Loucy (cell line): ENCODE data around the gene SLC10A3.

Experiments used
- H2AFZ ChIP-seq: fragments of 200-600 bp; sonication (generic); 2 replicates; pipeline ENCODE4 v1.6.0; 2016; ENCODE audit warnings: antibody characterized with exemption, mild to moderate bottlenecking, low read length, moderate library complexity
- H3F3A ChIP-seq: fragments of 200-600 bp; 2 replicates; pipeline ENCODE4 v1.6.0; 2016; ENCODE audit warnings: antibody characterized with exemption, low read depth, mild to moderate bottlenecking
- H3K27me3 ChIP-seq: fragments of 200-600 bp; sonication (generic); 2 replicates; pipeline ENCODE4 v1.6.1; 2014; ENCODE audit warnings: low read length, mild to moderate bottlenecking; ENCODE audit not compliant: insufficient read depth, poor library complexity, severe bottlenecking
- H3K36me3 ChIP-seq: fragments of 200-600 bp; sonication (generic); 2 replicates; pipeline ENCODE4 v1.6.1; 2016; ENCODE audit warnings: low read length; ENCODE audit not compliant: insufficient read depth
- H3K4me1 ChIP-seq: fragments of 200-600 bp; sonication (generic); 2 replicates; pipeline ENCODE4 v1.5.1; 2014; ENCODE audit warnings: low read length, mild to moderate bottlenecking; ENCODE audit not compliant: insufficient read depth, poor library complexity, severe bottlenecking
- H3K4me2 ChIP-seq: fragments of 200-600 bp; sonication (generic); 2 replicates; pipeline ENCODE4 v1.6.0; 2014; ENCODE audit warnings: antibody characterized with exemption, low read length, low read depth, mild to moderate bottlenecking; ENCODE audit not compliant: poor library complexity, severe bottlenecking
- H3K4me3 ChIP-seq: fragments of 200-600 bp; sonication (generic); 2 replicates; pipeline ENCODE4 v1.5.1; 2014; ENCODE audit warnings: low read length, mild to moderate bottlenecking, mixed read lengths; ENCODE audit not compliant: poor library complexity, severe bottlenecking
- H3K79me2 ChIP-seq: fragments of 200-600 bp; sonication (generic); 2 replicates; pipeline ENCODE4 v1.6.1; 2014; ENCODE audit warnings: low read length; ENCODE audit not compliant: insufficient read depth
- H3K9ac ChIP-seq: fragments of 200-600 bp; sonication (generic); 2 replicates; pipeline ENCODE4 v1.6.0; 2014; ENCODE audit warnings: mild to moderate bottlenecking, low read depth, low read length, moderate library complexity; ENCODE audit not compliant: poor library complexity, severe bottlenecking
- H3K9me2 ChIP-seq: fragments of 200-600 bp; sonication (generic); replicated peaks from 2 replicates; pipeline ENCODE4 v1.6.1; 2016; ENCODE audit warnings: low read depth, low read length, mixed read lengths
- H3K9me3 ChIP-seq: fragments of 200-600 bp; sonication (generic); 2 replicates; pipeline ENCODE4 v1.6.1; 2014; ENCODE audit warnings: mild to moderate bottlenecking, antibody characterized with exemption, low read length, low read depth; ENCODE audit not compliant: insufficient read depth
- H4K20me1 ChIP-seq: fragments of 200-600 bp; sonication (generic); 2 replicates; pipeline ENCODE4 v1.6.0; 2014; ENCODE audit warnings: antibody characterized with exemption, low read length, mild to moderate bottlenecking; ENCODE audit not compliant: insufficient read depth, poor library complexity, severe bottlenecking
- CTCF ChIP-seq: fragments of 200-600 bp; sonication (generic); conservative IDR thresholded peaks from 2 replicates; pipeline ENCODE4 v1.5.1; 2014; ENCODE audit warnings: mild to moderate bottlenecking, antibody characterized with exemption, low read length
- EZH2phosphoT487 ChIP-seq: fragments of 200-600 bp; IDR thresholded peaks from 2 replicates; pipeline ENCODE4 v1.6.1; 2018; ENCODE audit warnings: antibody characterized with exemption, mild to moderate bottlenecking, moderate library complexity, borderline replicate concordance

SLC10A3 gene

GRCh38 chrX:154490414-154491083 lies at the start of gene SLC10A3:
TSS of gene SLC10A3 (minus strand) at chrX:154490629. CDS start at chrX:154488940, 1,689 bp downstream.
- Histone ChIP-seq H3K4me1 (no peaks in the 10 kb centered on the region), H3K79me2 (peaks cover 21% of the 10 kb centered on the region), H2AFZ (0 out of 2 replicates have a peak within 1 kb of the TSS, but pooled peaks have one; percentile 84), H4K20me1 (no peaks in the 10 kb centered on the region), H3K4me2 (peak within 1 kb of the TSS; percentile 77), H3F3A (no peaks in the 10 kb centered on the region), H3K36me3 (no peaks in the 10 kb centered on the region), H3K9ac (peak within 1 kb of the TSS; percentile 77), H3K9me2 (no peaks in the 10 kb centered on the region), H3K4me3 (peak within 1 kb of the TSS; percentile 87), H3K27me3 (no peaks in the 10 kb centered on the region), H3K9me3 (no peaks in the 10 kb centered on the region)
- TF ChIP-seq CTCF (no peak), EZH2phosphoT487 (no peak)

GRCh38 chrX:154539077-154539476 lies 48.6 kb upstream of the SLC10A3 start:
- Histone ChIP-seq H3K36me3 (peaks cover 13% of the 10 kb centered on the region; the same call in 1 of the 2 replicates), H4K20me1 (no peaks in the 10 kb centered on the region), H3K9me3 (no peaks in the 10 kb centered on the region), H3K9me2 (no peaks in the 10 kb centered on the region), H3K4me3 (no peak overlapping the region), H3K4me2 (no peak overlapping the region), H3K4me1 (peaks cover 22% of the 10 kb centered on the region), H3K79me2 (no peaks in the 10 kb centered on the region; the same call in 1 of the 2 replicates), H3K9ac (no peak overlapping the region), H2AFZ (no peak overlapping the region), H3F3A (no peaks in the 10 kb centered on the region), H3K27me3 (no peaks in the 10 kb centered on the region)
- TF ChIP-seq EZH2phosphoT487 = no peak
- TF ChIP-seq CTCF = no peak

GRCh38 chrX:154535892-154536291 lies 45.5 kb upstream of the SLC10A3 start:
- Histone ChIP-seq H3K79me2 (no peaks in the 10 kb centered on the region), H3K4me2 (no peak overlapping the region), H3F3A (no peaks in the 10 kb centered on the region), H3K4me1 (no peaks in the 10 kb centered on the region), H3K9me2 (no peaks in the 10 kb centered on the region), H3K36me3 (peaks cover 31% of the 10 kb centered on the region; the same call in 1 of the 2 replicates), H4K20me1 (no peaks in the 10 kb centered on the region), H3K27me3 (no peaks in the 10 kb centered on the region), H3K9me3 (no peaks in the 10 kb centered on the region), H3K4me3 (no peak overlapping the region), H2AFZ (no peak overlapping the region), H3K9ac (no peak overlapping the region)
- TF ChIP-seq CTCF (no peak), EZH2phosphoT487 (no peak)
